Thymus (tissue), 11 donors: ENCODE data around the gene ZKSCAN1. TPM values are rescaled to one million over a fixed set of nuclear protein-coding genes. Genes with fewer than 3 reads are reported as not detected.
"Not testable (repeated sequence)": the region's sequence is repeated elsewhere in the genome, so short reads cannot be mapped to it uniquely, and the experiment has no call there.

Experiments used
- DNase-seq, 9 donors: peaks; one replicate each; pipeline ENCODE4 v3.0.0-alpha.2; 2013; ENCODE audit warnings: low spot score in 9 of 9, low read depth in 6 of 9, missing footprints in 1 of 9
- H3K27ac ChIP-seq, 2 donors: one replicate each; pipeline ENCODE4 v1.5.1; 2013; ENCODE audit warnings: control low read depth in 1 of 2, low read depth in 1 of 2, low read length in 1 of 2, mild to moderate bottlenecking in 1 of 2, moderate library complexity in 1 of 2
- H3K27me3 ChIP-seq, 2 donors: one replicate each; pipeline ENCODE4 v1.5.1; 2013; ENCODE audit warnings: low read length in 1 of 2; ENCODE audit not compliant: control insufficient read depth in 2 of 2, insufficient read depth in 1 of 2
- H3K36me3 ChIP-seq, 2 donors: one replicate each; pipeline ENCODE4 v1.5.1; 2013; ENCODE audit warnings: low read length in 1 of 2, mild to moderate bottlenecking in 1 of 2, moderate library complexity in 1 of 2; ENCODE audit not compliant: control insufficient read depth in 2 of 2, insufficient read depth in 2 of 2
- H3K4me1 ChIP-seq, 2 donors: one replicate each; pipeline ENCODE4 v1.5.1; 2013; ENCODE audit warnings: low read length in 2 of 2; ENCODE audit not compliant: control insufficient read depth in 2 of 2, insufficient read depth in 2 of 2
- H3K4me3 ChIP-seq, 2 donors: one replicate each; pipeline ENCODE4 v1.5.1; 2013; ENCODE audit warnings: low read length in 2 of 2, control low read depth in 1 of 2, mild to moderate bottlenecking in 1 of 2
- H3K9me3 ChIP-seq, 2 donors: one replicate each; pipeline ENCODE4 v1.5.1; 2013; ENCODE audit warnings: low read length in 1 of 2, mild to moderate bottlenecking in 1 of 2; ENCODE audit not compliant: control insufficient read depth in 2 of 2, insufficient read depth in 1 of 2
- WGBS: extraction: QIAGEN DNeasy Blood & Tissue Kit; methylation state at CpG from one replicate; pipeline ENCODE4 v1.1.7; 2013; 5-methylcytosine and 5-hydroxymethylcytosine counted together
- polyA plus RNA-seq: library from polyadenylated mRNA; stranded (reverse); fragments of 200-250 nt; gene quantifications from one replicate; pipeline ENCODE4 v1.2.3, GENCODE V29; 2013
- total RNA-seq: library from RNA; stranded (reverse); fragments of 120-200 nt; gene quantifications from one replicate; pipeline ENCODE4 v1.2.4, GENCODE V29; 2013
- donor health status: healthy.

The ZKSCAN1 gene
- total and polyA plus RNA-seq, 2 donors: 17.8 to 61.4 TPM

GRCh38 chr7:100010901-100011300 lies 4.5 kb upstream of the ZKSCAN1 start:
- Histone ChIP-seq H3K4me3 (no peak overlapping the region), H3K27me3 (no peaks in the 10 kb centered on the region), H3K27ac (no peak overlapping the region), H3K9me3 (no peaks in the 10 kb centered on the region), H3K36me3 (no peaks in the 10 kb centered on the region), H3K4me1 (peaks cover 3 to 8% of the 10 kb centered on the region in 2 donors)
- 87% methylated on average over 2 of the region's 2 CpGs for WGBS
- DNase-seq: no peak

DNA sequence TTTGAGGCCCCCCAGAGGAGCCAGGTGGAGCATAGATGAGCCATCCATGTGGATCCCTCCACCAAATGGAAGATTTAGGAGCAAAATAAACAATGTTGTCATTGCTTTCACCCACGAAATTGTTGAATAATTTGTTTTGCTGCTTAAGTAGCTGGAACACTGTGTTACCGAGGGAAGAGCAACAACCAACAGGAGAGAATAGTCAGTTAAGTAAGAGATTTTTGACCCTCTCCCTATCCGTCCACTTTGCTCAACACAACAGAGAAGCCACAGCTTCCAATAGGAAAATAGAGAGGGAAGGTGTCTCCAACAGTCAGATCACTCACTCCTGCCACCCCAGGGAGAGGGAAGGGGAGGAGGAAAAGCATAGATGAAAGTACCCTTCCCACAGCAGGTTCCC lies 3.9 kb upstream of the ZKSCAN1 start:
- 94% methylated on average over 3 of the region's 3 CpGs for WGBS
- peaks cover 3 to 13% of the 10 kb centered on the region in 2 donors for H3K4me1 ChIP-seq

GRCh38 chr7:100012385-100013327 lies 2.7 kb upstream of the ZKSCAN1 start:
- H3K27ac ChIP-seq, DNase-seq, H3K4me3 ChIP-seq, H3K27me3 ChIP-seq, H3K9me3 ChIP-seq, H3K36me3 ChIP-seq: not testable (repeated sequence)
- WGBS: 76% methylated on average over 14 of the region's 14 CpGs
- peaks cover 3 to 15% of the 10 kb centered on the region in 2 donors for H3K4me1 ChIP-seq

More for the DNA sequence above, 3.9 kb upstream of the ZKSCAN1 start:
- Histone ChIP-seq H3K27ac (no peak overlapping the region), H3K9me3 (no peaks in the 10 kb centered on the region), H3K27me3 (no peaks in the 10 kb centered on the region), H3K36me3 (no peaks in the 10 kb centered on the region), H3K4me3 (no peak overlapping the region)
- DNase-seq: no peak

- 76% methylated on average over 3 of the region's 3 CpGs for WGBS
- H3K27ac ChIP-seq: no peak overlapping the region
- peaks cover 3 to 15% of the 10 kb centered on the region in 2 donors for H3K4me1 ChIP-seq
- peaks cover 0 to 4% of the 10 kb centered on the region in 2 donors for H3K36me3 ChIP-seq
- H3K27me3 ChIP-seq: no peaks in the 10 kb centered on the region
- H3K9me3 ChIP-seq: no peaks in the 10 kb centered on the region
- DNase-seq: peak in 1 of 9 donors; percentile 34
- H3K4me3 ChIP-seq: no peak overlapping the region
These were observed 2.1 kb upstream of the ZKSCAN1 start for GRCh38 chr7:100013328-100013676.

DNA sequence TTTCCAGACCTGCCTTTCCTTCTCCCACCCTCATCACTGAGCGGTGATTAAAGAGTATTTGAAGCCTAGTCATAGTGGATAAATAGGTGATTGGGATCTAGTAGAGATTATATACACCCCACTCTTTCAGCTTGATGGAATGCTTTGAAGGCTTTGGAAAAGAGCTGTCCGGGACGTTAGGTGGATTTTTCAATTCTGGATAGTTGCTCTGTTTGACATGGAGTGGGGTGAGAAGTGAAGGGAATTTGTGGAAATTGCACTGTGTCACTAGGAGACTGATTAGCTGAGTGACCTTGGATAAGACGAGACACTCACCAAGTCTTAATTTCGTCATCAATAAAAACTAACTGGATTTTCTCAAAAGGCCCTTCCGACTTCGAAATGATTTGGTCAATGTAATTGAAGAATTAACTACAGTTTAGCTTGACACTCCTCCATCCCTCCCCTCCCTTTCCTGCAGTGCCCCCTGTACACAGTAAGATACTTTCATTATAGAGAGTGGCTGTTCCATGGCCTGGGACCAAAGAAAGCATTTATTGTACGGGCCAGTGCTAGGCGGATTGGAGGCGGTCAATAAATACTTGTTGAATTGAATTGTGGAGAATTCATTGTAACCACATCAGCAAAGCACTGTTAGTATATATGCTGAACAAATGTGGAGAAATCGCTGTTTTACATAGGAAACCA lies 962 bp downstream of the ZKSCAN1 start:
- DNase-seq: peak in 1 of 9 donors; percentile 12
- H3K27me3 ChIP-seq: no peaks in the 10 kb centered on the region
- peaks cover 3 to 17% of the 10 kb centered on the region in 2 donors for H3K4me1 ChIP-seq
- peak overlapping the region; percentile 80 to 94 for H3K4me3 ChIP-seq
- H3K36me3 ChIP-seq: peaks cover 4 to 21% of the 10 kb centered on the region in 2 donors
- no peaks in the 10 kb centered on the region for H3K9me3 ChIP-seq
- H3K27ac ChIP-seq: peak overlapping the region in 1 of 2 donors; percentile 70
- 46% methylated on average over 11 of the region's 11 CpGs for WGBS

GRCh38 chr7:100017300-100017699 lies 1.9 kb downstream of the ZKSCAN1 start:
- WGBS: 97% methylated on average over 11 of the region's 11 CpGs
- Histone ChIP-seq H3K36me3 (peaks cover 8 to 26% of the 10 kb centered on the region in 2 donors), H3K4me3 (no peak overlapping the region), H3K4me1 (peaks cover 3 to 17% of the 10 kb centered on the region in 2 donors), H3K9me3 (no peaks in the 10 kb centered on the region), H3K27me3 (no peaks in the 10 kb centered on the region), H3K27ac (no peak overlapping the region)
- DNase-seq: no peak

DNA sequence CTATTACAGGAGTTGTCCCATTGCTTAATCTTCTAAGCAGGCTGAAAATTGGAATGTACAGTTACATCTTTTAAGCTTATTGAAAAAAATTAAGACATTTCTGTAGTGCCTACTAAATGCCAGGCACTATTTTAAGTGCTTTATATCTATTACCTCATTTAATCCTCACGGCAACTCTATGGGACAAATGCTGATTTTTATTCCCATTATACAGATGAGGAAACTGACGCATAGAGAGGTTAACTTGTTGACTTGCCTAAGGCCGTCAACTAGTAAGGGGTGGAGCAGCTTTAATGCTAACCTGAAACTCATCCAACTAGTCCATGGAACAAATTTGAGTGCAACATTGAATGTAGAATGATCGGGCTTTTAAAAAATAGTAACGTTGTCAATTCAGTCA lies 2.5 kb downstream of the ZKSCAN1 start:
- Histone ChIP-seq H3K36me3 (peaks cover 13 to 32% of the 10 kb centered on the region in 2 donors), H3K27ac (no peak overlapping the region), H3K4me1 (peaks cover 3 to 17% of the 10 kb centered on the region in 2 donors), H3K27me3 (no peaks in the 10 kb centered on the region), H3K4me3 (no peak overlapping the region), H3K9me3 (no peaks in the 10 kb centered on the region)
- no peak for DNase-seq
- 96% methylated on average over 5 of the region's 5 CpGs for WGBS

DNA sequence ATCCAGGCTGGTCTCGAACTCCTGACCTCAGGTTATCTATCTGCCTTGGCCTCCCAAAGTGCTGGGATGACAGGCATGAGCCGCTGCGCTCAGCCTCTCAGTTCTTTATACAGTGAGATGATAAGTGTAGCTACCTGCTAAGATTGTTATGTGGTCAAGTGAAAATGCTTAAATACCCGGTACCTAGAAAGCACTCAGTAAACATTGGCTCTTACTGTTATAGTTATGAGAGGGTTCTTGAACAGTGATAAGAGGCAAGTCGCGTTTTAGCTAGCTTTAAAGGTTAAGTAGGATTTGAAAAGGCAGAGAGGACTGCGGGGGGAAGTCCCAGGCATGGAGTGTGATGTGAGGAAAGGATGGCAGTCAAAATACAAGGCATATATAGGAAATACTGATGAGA lies 4.5 kb downstream of the ZKSCAN1 start:
- Histone ChIP-seq H3K36me3 (peaks cover 29 to 47% of the 10 kb centered on the region in 2 donors), H3K27me3 (no peaks in the 10 kb centered on the region), H3K9me3 (no peaks in the 10 kb centered on the region), H3K27ac (no peak overlapping the region), H3K4me3 (no peak overlapping the region), H3K4me1 (peaks cover under 1 to 13% of the 10 kb centered on the region in 2 donors)
- DNase-seq: no peak
- 97% methylated on average over 7 of the region's 7 CpGs for WGBS

DNA sequence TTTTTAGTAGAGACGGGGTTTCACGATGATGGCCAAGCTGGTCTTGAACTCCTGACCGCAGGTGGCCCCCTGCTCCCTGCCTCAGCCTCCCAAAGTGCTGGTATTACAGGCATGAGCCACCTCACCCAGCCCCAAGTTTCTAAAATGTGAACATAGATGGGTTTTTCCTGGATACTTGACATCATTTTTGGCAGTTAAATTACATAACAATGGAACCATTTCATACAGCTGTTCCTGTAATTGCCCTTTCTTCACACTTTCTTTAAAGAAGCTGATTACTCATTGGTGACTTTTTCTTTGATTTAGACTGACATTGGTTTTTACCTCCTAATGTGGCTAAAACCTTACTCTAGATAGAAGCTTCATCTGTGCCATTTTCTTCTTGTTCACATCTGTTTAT lies 5.9 kb downstream of the ZKSCAN1 start:
- H3K4me3 ChIP-seq: no peak overlapping the region
- no peaks in the 10 kb centered on the region for H3K9me3 ChIP-seq
- H3K27ac ChIP-seq: no peak overlapping the region
- no peaks in the 10 kb centered on the region for H3K27me3 ChIP-seq
- over 99% methylated on average over 3 of the region's 3 CpGs for WGBS
- H3K4me1 ChIP-seq: peaks cover 0 to 6% of the 10 kb centered on the region in 2 donors
- H3K36me3 ChIP-seq: peaks cover 35 to 51% of the 10 kb centered on the region in 2 donors
- DNase-seq: no peak
